GM18907 (cell line): Measurements from ENCODE around the gene ZCCHC14.
"Not testable (repeated sequence)": the region's sequence is repeated elsewhere in the genome, so short reads cannot be mapped to it uniquely, and the experiment has no call there.

ENCODE experiments used
- ATAC-seq: cut with Tn5 transposase; IDR thresholded peaks from one replicate; pipeline ENCODE4 v1.9.1; 2021; ENCODE audit warnings: mild to moderate bottlenecking, moderate library complexity; ENCODE audit not compliant: unreplicated experiment

The ZCCHC14 gene

GRCh38 chr16:87525352-87525751, 32.5 kb upstream of the ZCCHC14 start:
- no peak for ATAC-seq

- ATAC-seq: no peak
Observed at GRCh38 chr16:87524407-87524806, 31.6 kb upstream of the ZCCHC14 start.

- ATAC-seq: not testable (repeated sequence)
Observed at GRCh38 chr16:87523605-87524004, 30.8 kb upstream of the ZCCHC14 start.

GRCh38 chr16:87521764-87522163, 28.9 kb upstream of the ZCCHC14 start:
- not testable (repeated sequence) for ATAC-seq

- not testable (repeated sequence) for ATAC-seq
Observed at GRCh38 chr16:87519170-87519569, 26.3 kb upstream of the ZCCHC14 start.

GRCh38 chr16:87518430-87519051, 25.7 kb upstream of the ZCCHC14 start:
- ATAC-seq: not testable (repeated sequence)

GRCh38 chr16:87517610-87518429, 25.0 kb upstream of the ZCCHC14 start:
- not testable (repeated sequence) for ATAC-seq

GRCh38 chr16:87516361-87516760, 23.5 kb upstream of the ZCCHC14 start:
- ATAC-seq: no peak

GRCh38 chr16:87515475-87516330, 22.9 kb upstream of the ZCCHC14 start:
- no peak for ATAC-seq

GRCh38 chr16:87509778-87510177, 17.0 kb upstream of the ZCCHC14 start:
- not testable (repeated sequence) for ATAC-seq

GRCh38 chr16:87507351-87508069, 14.7 kb upstream of the ZCCHC14 start:
- no peak for ATAC-seq

- no peak for ATAC-seq
Observed at GRCh38 chr16:87506423-87507350, 13.9 kb upstream of the ZCCHC14 start.

- no peak for ATAC-seq
Observed at GRCh38 chr16:87505834-87506233, 13.0 kb upstream of the ZCCHC14 start.

- ATAC-seq: not testable (repeated sequence)
Observed at GRCh38 chr16:87503232-87503937, 10.6 kb upstream of the ZCCHC14 start.

GRCh38 chr16:87502308-87502969, 9.6 kb upstream of the ZCCHC14 start:
- no peak for ATAC-seq

- no peak for ATAC-seq
Observed at GRCh38 chr16:87501117-87501516, 8.3 kb upstream of the ZCCHC14 start.

- no peak for ATAC-seq
Observed at GRCh38 chr16:87499189-87499486, 6.3 kb upstream of the ZCCHC14 start.

GRCh38 chr16:87498324-87499188, 5.7 kb upstream of the ZCCHC14 start:
- ATAC-seq: no peak
